Measurements from ENCODE around the gene PLXNB2.

PLXNB2 gene

GRCh38 chr22:50310031-50310722, 2.7 kb upstream of the PLXNB2 start:
- H3K27ac ChIP-seq (ENCODE audit: low read depth, low read length) = no peak overlapping the region
- H3K4me3 ChIP-seq (ENCODE audit: low read depth, low read length) = no peak overlapping the region
- H3K9me3 ChIP-seq (ENCODE audit: control insufficient read depth, insufficient read depth, low read depth, low read length) = no peaks in the 10 kb centered on the region
- no peaks in the 10 kb centered on the region for H3K36me3 ChIP-seq (ENCODE audit: control insufficient read depth, insufficient read depth, low read length)
- peaks cover 7% of the 10 kb centered on the region; the same call in 1 of the 2 replicates for H3K27me3 ChIP-seq (ENCODE audit: control insufficient read depth, insufficient read depth, low read length)
- no peak overlapping the region for H3K9ac ChIP-seq (ENCODE audit: low read length)
- H3K4me1 ChIP-seq (ENCODE audit: control insufficient read depth, insufficient read depth, low read length) = peaks cover 35% of the 10 kb centered on the region

GRCh38 chr22:50309601-50309991, 2.1 kb upstream of the PLXNB2 start:
- no peak overlapping the region for H3K4me3 ChIP-seq (ENCODE audit: low read depth, low read length)
- H3K9me3 ChIP-seq (ENCODE audit: control insufficient read depth, insufficient read depth, low read depth, low read length) = no peaks in the 10 kb centered on the region
- H3K36me3 ChIP-seq (ENCODE audit: control insufficient read depth, insufficient read depth, low read length) = no peaks in the 10 kb centered on the region
- no peak overlapping the region for H3K27ac ChIP-seq (ENCODE audit: low read depth, low read length)
- H3K9ac ChIP-seq (ENCODE audit: low read length) = no peak overlapping the region
- H3K27me3 ChIP-seq (ENCODE audit: control insufficient read depth, insufficient read depth, low read length) = peaks cover 1% of the 10 kb centered on the region; the same call in 1 of the 2 replicates
- peaks cover 37% of the 10 kb centered on the region for H3K4me1 ChIP-seq (ENCODE audit: control insufficient read depth, insufficient read depth, low read length)

GRCh38 chr22:50308986-50309600, 1.6 kb upstream of the PLXNB2 start:
- H3K4me3 ChIP-seq (ENCODE audit: low read depth, low read length) = no peak overlapping the region

GRCh38 chr22:50308597-50308935, 1.1 kb upstream of the PLXNB2 start:
- Histone ChIP-seq H3K27ac (ENCODE audit: low read depth, low read length) (no peak overlapping the region), H3K9ac (ENCODE audit: low read length) (no peak overlapping the region), H3K4me3 (ENCODE audit: low read depth, low read length) (no peak overlapping the region), H3K36me3 (ENCODE audit: control insufficient read depth, insufficient read depth, low read length) (no peaks in the 10 kb centered on the region), H3K4me1 (ENCODE audit: control insufficient read depth, insufficient read depth, low read length) (peaks cover 36% of the 10 kb centered on the region), H3K27me3 (ENCODE audit: control insufficient read depth, insufficient read depth, low read length) (no peaks in the 10 kb centered on the region), H3K9me3 (ENCODE audit: control insufficient read depth, insufficient read depth, low read depth, low read length) (no peaks in the 10 kb centered on the region)

More at GRCh38 chr22:50308986-50309600, 1.6 kb upstream of the PLXNB2 start:
- Histone ChIP-seq H3K27ac (ENCODE audit: low read depth, low read length) (no peak overlapping the region), H3K9me3 (ENCODE audit: control insufficient read depth, insufficient read depth, low read depth, low read length) (no peaks in the 10 kb centered on the region), H3K27me3 (ENCODE audit: control insufficient read depth, insufficient read depth, low read length) (no peaks in the 10 kb centered on the region), H3K9ac (ENCODE audit: low read length) (no peak overlapping the region), H3K4me1 (ENCODE audit: control insufficient read depth, insufficient read depth, low read length) (peaks cover 36% of the 10 kb centered on the region), H3K36me3 (ENCODE audit: control insufficient read depth, insufficient read depth, low read length) (no peaks in the 10 kb centered on the region)

GRCh38 chr22:50307890-50308596, 597 bp upstream of the PLXNB2 start:
- Histone ChIP-seq H3K4me1 (ENCODE audit: control insufficient read depth, insufficient read depth, low read length) (peaks cover 41% of the 10 kb centered on the region), H3K9me3 (ENCODE audit: control insufficient read depth, insufficient read depth, low read depth, low read length) (no peaks in the 10 kb centered on the region), H3K9ac (ENCODE audit: low read length) (no peak overlapping the region), H3K4me3 (ENCODE audit: low read depth, low read length) (no peak overlapping the region), H3K27ac (ENCODE audit: low read depth, low read length) (no peak overlapping the region), H3K36me3 (ENCODE audit: control insufficient read depth, insufficient read depth, low read length) (no peaks in the 10 kb centered on the region), H3K27me3 (ENCODE audit: control insufficient read depth, insufficient read depth, low read length) (no peaks in the 10 kb centered on the region)

- peaks cover 44% of the 10 kb centered on the region for H3K4me1 ChIP-seq (ENCODE audit: control insufficient read depth, insufficient read depth, low read length)
- H3K27ac ChIP-seq (ENCODE audit: low read depth, low read length) = no peak overlapping the region
- H3K9me3 ChIP-seq (ENCODE audit: control insufficient read depth, insufficient read depth, low read depth, low read length) = no peaks in the 10 kb centered on the region
- H3K27me3 ChIP-seq (ENCODE audit: control insufficient read depth, insufficient read depth, low read length) = no peaks in the 10 kb centered on the region
- peak overlapping the region; percentile 22 for H3K9ac ChIP-seq (ENCODE audit: low read length)
- no peaks in the 10 kb centered on the region for H3K36me3 ChIP-seq (ENCODE audit: control insufficient read depth, insufficient read depth, low read length)
- peak overlapping the region; percentile 81 for H3K4me3 ChIP-seq (ENCODE audit: low read depth, low read length)
Measured at GRCh38 chr22:50305923-50306566, 1.4 kb downstream of the PLXNB2 start.

GRCh38 chr22:50305393-50305922, 2.0 kb downstream of the PLXNB2 start:
- Histone ChIP-seq H3K27ac (ENCODE audit: low read depth, low read length) (no peak overlapping the region), H3K9me3 (ENCODE audit: control insufficient read depth, insufficient read depth, low read depth, low read length) (no peaks in the 10 kb centered on the region), H3K27me3 (ENCODE audit: control insufficient read depth, insufficient read depth, low read length) (no peaks in the 10 kb centered on the region), H3K36me3 (ENCODE audit: control insufficient read depth, insufficient read depth, low read length) (no peaks in the 10 kb centered on the region), H3K4me1 (ENCODE audit: control insufficient read depth, insufficient read depth, low read length) (peaks cover 49% of the 10 kb centered on the region), H3K4me3 (ENCODE audit: low read depth, low read length) (no peak overlapping the region), H3K9ac (ENCODE audit: low read length) (no peak overlapping the region)

- Histone ChIP-seq H3K9me3 (ENCODE audit: control insufficient read depth, insufficient read depth, low read depth, low read length) (no peaks in the 10 kb centered on the region), H3K4me3 (ENCODE audit: low read depth, low read length) (no peak overlapping the region), H3K36me3 (ENCODE audit: control insufficient read depth, insufficient read depth, low read length) (no peaks in the 10 kb centered on the region), H3K4me1 (ENCODE audit: control insufficient read depth, insufficient read depth, low read length) (peaks cover 49% of the 10 kb centered on the region), H3K27me3 (ENCODE audit: control insufficient read depth, insufficient read depth, low read length) (no peaks in the 10 kb centered on the region), H3K9ac (ENCODE audit: low read length) (peak overlapping the region; percentile 8), H3K27ac (ENCODE audit: low read depth, low read length) (no peak overlapping the region)
Measured at GRCh38 chr22:50304528-50305392, 2.7 kb downstream of the PLXNB2 start.

GRCh38 chr22:50303848-50304527, 3.5 kb downstream of the PLXNB2 start:
- Histone ChIP-seq H3K27me3 (ENCODE audit: control insufficient read depth, insufficient read depth, low read length) (no peaks in the 10 kb centered on the region), H3K4me3 (ENCODE audit: low read depth, low read length) (no peak overlapping the region), H3K4me1 (ENCODE audit: control insufficient read depth, insufficient read depth, low read length) (peaks cover 48% of the 10 kb centered on the region), H3K36me3 (ENCODE audit: control insufficient read depth, insufficient read depth, low read length) (no peaks in the 10 kb centered on the region), H3K9ac (ENCODE audit: low read length) (no peak overlapping the region), H3K27ac (ENCODE audit: low read depth, low read length) (no peak overlapping the region), H3K9me3 (ENCODE audit: control insufficient read depth, insufficient read depth, low read depth, low read length) (no peaks in the 10 kb centered on the region)

GRCh38 chr22:50303515-50303847, 4.0 kb downstream of the PLXNB2 start:
- H3K27me3 ChIP-seq (ENCODE audit: control insufficient read depth, insufficient read depth, low read length) = no peaks in the 10 kb centered on the region
- peaks cover 49% of the 10 kb centered on the region for H3K4me1 ChIP-seq (ENCODE audit: control insufficient read depth, insufficient read depth, low read length)
- H3K9me3 ChIP-seq (ENCODE audit: control insufficient read depth, insufficient read depth, low read depth, low read length) = no peaks in the 10 kb centered on the region
- H3K36me3 ChIP-seq (ENCODE audit: control insufficient read depth, insufficient read depth, low read length) = no peaks in the 10 kb centered on the region
- no peak overlapping the region for H3K27ac ChIP-seq (ENCODE audit: low read depth, low read length)
- no peak overlapping the region for H3K9ac ChIP-seq (ENCODE audit: low read length)
- no peak overlapping the region for H3K4me3 ChIP-seq (ENCODE audit: low read depth, low read length)

All from HUES6 (cell line).